OCI-LY7 (cell line): ENCODE results near the gene UGT1A7. TPM values are rescaled to one million over a fixed set of nuclear protein-coding genes. Genes with fewer than 3 reads are reported as not detected.

Experiments
- BruUV-seq: library from RNA; stranded (reverse); fragments of 400-500 nt; replicated peaks from 2 replicates; lab custom pipeline; 2021; lab: Mats Ljungman, UMichigan
- CTCF ChIA-PET: fragments of 300-600 bp; sonication (Branson Sonifier 250); formaldehyde crosslinking; loops from one replicate; lab custom pipeline; 2022; ENCODE audit warnings: antibody characterized with exemption; ENCODE audit not compliant: unreplicated experiment; lab: Charles Lee
- POLR2A ChIA-PET: fragments of 300-600 bp; sonication (Branson Sonifier 250); formaldehyde crosslinking; loops from one replicate; lab custom pipeline; 2022; ENCODE audit warnings: antibody characterized with exemption; lab: Charles Lee
- DNase-seq: peaks from one replicate; pipeline ENCODE4 v3.0.0-alpha.2; 2015; ENCODE audit warnings: low spot score
- H2AFZ ChIP-seq: fragments of 200-600 bp; sonication (generic), shearing (Covaris generic); 2 replicates; pipeline ENCODE4 v1.6.1; 2014; ENCODE audit warnings: mild to moderate bottlenecking, antibody characterized with exemption, low read length, moderate library complexity
- H3K27ac ChIP-seq: fragments of 200-600 bp; sonication (generic); 2 replicates; pipeline ENCODE4 v1.5.1; 2014; ENCODE audit warnings: mixed run types, low read depth, mild to moderate bottlenecking, moderate library complexity, low read length, inconsistent platforms; ENCODE audit not compliant: poor library complexity, severe bottlenecking
- H3K36me3 ChIP-seq: fragments of 200-600 bp; sonication (generic); 2 replicates; pipeline ENCODE4 v1.6.1; 2014; ENCODE audit warnings: mild to moderate bottlenecking, antibody characterized with exemption, low read length, moderate library complexity, mixed read lengths; ENCODE audit not compliant: insufficient read depth
- H3K4me1 ChIP-seq: fragments of 200-600 bp; sonication (generic); 2 replicates; pipeline ENCODE4 v1.5.1; 2014; ENCODE audit warnings: mild to moderate bottlenecking, low read length; ENCODE audit not compliant: insufficient read depth, poor library complexity, severe bottlenecking
- H3K4me2 ChIP-seq: fragments of 200-600 bp; sonication (generic); 2 replicates; pipeline ENCODE4 v1.6.1; 2014; ENCODE audit warnings: mild to moderate bottlenecking, low read length
- H3K4me3 ChIP-seq: fragments of 200-600 bp; sonication (generic); 2 replicates; pipeline ENCODE4 v1.5.1; 2014; ENCODE audit warnings: mild to moderate bottlenecking, low read depth, low read length; ENCODE audit not compliant: poor library complexity, severe bottlenecking
- H3K79me2 ChIP-seq: fragments of 200-600 bp; sonication (generic); 2 replicates; pipeline ENCODE4 v1.6.1; 2016; ENCODE audit warnings: low read depth, mild to moderate bottlenecking, low read length, moderate library complexity, mixed read lengths; ENCODE audit not compliant: insufficient read depth
- H3K9me2 ChIP-seq: fragments of 200-600 bp; sonication (generic); 2 replicates; pipeline ENCODE4 v1.6.1; 2016; ENCODE audit warnings: mild to moderate bottlenecking, low read length, mixed read lengths; ENCODE audit not compliant: insufficient read depth
- H3K9me3 ChIP-seq: fragments of 200-600 bp; sonication (generic); 2 replicates; pipeline ENCODE4 v1.6.1; 2014; ENCODE audit warnings: mild to moderate bottlenecking, mixed run types, low read length, mixed read lengths
- H4K20me1 ChIP-seq: fragments of 200-600 bp; sonication (generic); 2 replicates; pipeline ENCODE4 v1.6.1; 2014; ENCODE audit warnings: mild to moderate bottlenecking, antibody characterized with exemption, low read length, moderate library complexity, mixed read lengths; ENCODE audit not compliant: insufficient read depth
- EZH2phosphoT487 ChIP-seq: fragments of 200-600 bp; sonication (generic); IDR thresholded peaks from 2 replicates; pipeline ENCODE4 v1.6.1; 2018; ENCODE audit warnings: low read depth, borderline replicate concordance, mild to moderate bottlenecking, mixed run types, antibody characterized with exemption, low read length, moderate library complexity, mixed read lengths
- intact Hi-C: fragments of 100-400 bp; cut with micrococcal nuclease; formaldehyde crosslinking; loops from one replicate; pipeline ENCODE4 v1.10.0; 2022; ENCODE audit not compliant: unreplicated experiment
- total RNA-seq, 2 experiments: library from RNA; depleted of rRNA in 1 of 2; stranded (reverse); fragments of >200 nt in 1 of 2; shearing (Covaris generic) in 1 of 2; gene quantifications; 2 replicates each; pipeline ENCODE4 v1.2.3, GENCODE V29; 2014 to 2022
- TF ChIP-seq, protein P1 (sequence below): fragments of 200-600 bp; sonication (generic); conservative IDR thresholded peaks from 2 replicates; pipeline ENCODE4 v1.5.1; 2014; ENCODE audit warnings: mild to moderate bottlenecking, antibody characterized with exemption, low read length, moderate library complexity, mixed read lengths

Gene UGT1A7
- total RNA-seq, 2 experiments from 2014 or later: not detected

DNA sequence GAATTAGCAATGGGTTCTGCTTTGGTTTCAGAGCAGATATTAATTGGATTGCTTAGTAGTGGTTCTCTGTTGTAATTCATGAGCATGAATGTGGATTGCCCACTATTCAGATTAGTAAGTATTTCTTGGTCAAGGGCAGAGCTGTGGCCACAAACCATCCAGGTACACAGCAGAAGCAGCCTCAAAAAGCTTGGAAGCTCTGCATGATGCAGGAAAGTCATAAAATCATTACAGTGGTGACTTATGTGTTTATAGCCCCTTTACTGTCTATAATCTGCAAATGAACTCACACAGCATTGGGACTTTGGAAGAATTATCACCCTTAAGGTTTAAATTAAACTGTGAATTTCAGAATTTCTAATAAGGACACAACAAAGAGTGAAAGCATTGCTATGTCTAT is 76.4 kb downstream of the UGT1A7 start:
- no peaks in the 10 kb centered on the region for H3K36me3 ChIP-seq
- H2AFZ ChIP-seq: no peak overlapping the region
- no peaks in the 10 kb centered on the region for H3K79me2 ChIP-seq
- intact Hi-C loops: no loop called here
- H3K27ac ChIP-seq: no peak overlapping the region
- no peak for DNase-seq
- no peaks in the 10 kb centered on the region for H3K4me1 ChIP-seq
- no TSS peak for BruUV-seq
- no peaks in the 10 kb centered on the region for H4K20me1 ChIP-seq
- H3K9me2 ChIP-seq: no peaks in the 10 kb centered on the region; the same call in 1 of the 2 replicates
- H3K4me3 ChIP-seq: no peak overlapping the region
- CTCF ChIA-PET: no interaction called here
- POLR2A ChIA-PET: no interaction called here
- H3K4me2 ChIP-seq: no peak overlapping the region
- no peaks in the 10 kb centered on the region for H3K9me3 ChIP-seq
- no peak for TF ChIP-seq EZH2phosphoT487
- TF ChIP-seq, protein P1, sequence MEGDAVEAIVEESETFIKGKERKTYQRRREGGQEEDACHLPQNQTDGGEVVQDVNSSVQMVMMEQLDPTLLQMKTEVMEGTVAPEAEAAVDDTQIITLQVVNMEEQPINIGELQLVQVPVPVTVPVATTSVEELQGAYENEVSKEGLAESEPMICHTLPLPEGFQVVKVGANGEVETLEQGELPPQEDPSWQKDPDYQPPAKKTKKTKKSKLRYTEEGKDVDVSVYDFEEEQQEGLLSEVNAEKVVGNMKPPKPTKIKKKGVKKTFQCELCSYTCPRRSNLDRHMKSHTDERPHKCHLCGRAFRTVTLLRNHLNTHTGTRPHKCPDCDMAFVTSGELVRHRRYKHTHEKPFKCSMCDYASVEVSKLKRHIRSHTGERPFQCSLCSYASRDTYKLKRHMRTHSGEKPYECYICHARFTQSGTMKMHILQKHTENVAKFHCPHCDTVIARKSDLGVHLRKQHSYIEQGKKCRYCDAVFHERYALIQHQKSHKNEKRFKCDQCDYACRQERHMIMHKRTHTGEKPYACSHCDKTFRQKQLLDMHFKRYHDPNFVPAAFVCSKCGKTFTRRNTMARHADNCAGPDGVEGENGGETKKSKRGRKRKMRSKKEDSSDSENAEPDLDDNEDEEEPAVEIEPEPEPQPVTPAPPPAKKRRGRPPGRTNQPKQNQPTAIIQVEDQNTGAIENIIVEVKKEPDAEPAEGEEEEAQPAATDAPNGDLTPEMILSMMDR: no peak

DNA sequence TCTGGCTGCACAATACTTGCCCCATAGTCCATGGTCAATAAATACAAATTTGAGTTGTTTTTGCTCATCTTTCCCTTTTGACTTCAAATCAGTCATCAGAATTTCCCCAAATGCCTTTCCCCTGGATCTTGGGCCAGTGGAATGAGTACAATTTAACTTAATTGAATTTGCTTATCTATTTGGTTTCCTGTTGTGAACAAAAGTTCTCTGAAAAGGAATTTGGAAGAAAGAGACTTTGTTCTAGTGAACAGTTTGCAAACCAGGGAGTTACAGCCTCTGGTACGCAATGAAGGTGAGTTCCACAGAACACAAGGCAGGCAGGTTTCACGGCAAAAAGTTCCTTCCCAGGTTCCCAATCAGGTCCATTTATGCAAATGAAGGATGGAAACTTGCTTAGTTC is 77.1 kb downstream of the UGT1A7 start:
- BruUV-seq: no TSS peak
- intact Hi-C loops: no loop called here
- DNase-seq: no peak
- Histone ChIP-seq H3K36me3 (no peaks in the 10 kb centered on the region), H3K9me2 (no peaks in the 10 kb centered on the region; the same call in 1 of the 2 replicates), H3K4me2 (no peak overlapping the region), H3K79me2 (no peaks in the 10 kb centered on the region), H3K4me1 (no peaks in the 10 kb centered on the region), H2AFZ (no peak overlapping the region), H3K27ac (no peak overlapping the region), H4K20me1 (no peaks in the 10 kb centered on the region), H3K9me3 (no peaks in the 10 kb centered on the region), H3K4me3 (no peak overlapping the region)
- no peak for TF ChIP-seq EZH2phosphoT487
- TF ChIP-seq, protein P1: no peak
- CTCF ChIA-PET: interaction anchor here (0.5 kb wide), 1 partner anchor 161 kb away, joined by 4 read pairs; no protein-coding TSS in a partner anchor
- POLR2A ChIA-PET: no interaction called here

- no TSS peak for BruUV-seq
- POLR2A ChIA-PET: no interaction called here
- intact Hi-C loops: no loop called here
These were observed 78.3 kb downstream of the UGT1A7 start, which contains the start of gene UGT1A1 for GRCh38 chr2:233760043-233760442. UGT1A1 (plus strand) TSS chr2:233760270; CDS start chr2:233760288, 18 bp downstream.

More at GRCh38 chr2:233760043-233760442, 78.3 kb downstream of the UGT1A7 start, which contains the start of gene UGT1A1:
- Histone ChIP-seq H3K27ac (no peak within 1 kb of the TSS), H3K79me2 (no peaks in the 10 kb centered on the region), H3K9me3 (no peaks in the 10 kb centered on the region), H3K36me3 (no peaks in the 10 kb centered on the region), H3K4me1 (no peaks in the 10 kb centered on the region), H3K4me2 (no peak within 1 kb of the TSS), H4K20me1 (no peaks in the 10 kb centered on the region), H2AFZ (no peak within 1 kb of the TSS), H3K9me2 (no peaks in the 10 kb centered on the region; the same call in 1 of the 2 replicates), H3K4me3 (no peak within 1 kb of the TSS)
- TF ChIP-seq, protein P1: no peak
- TF ChIP-seq EZH2phosphoT487: no peak
- DNase-seq: no peak
- CTCF ChIA-PET: no interaction called here
